ENCODE data around the gene AXIN2.

AXIN2 gene

GRCh38 chr17:65592125-65592965 is 30.9 kb upstream of the AXIN2 start:
- Histone ChIP-seq H2AFZ (ENCODE audit: low read length) (no peak overlapping the region), H4K20me1 (ENCODE audit: insufficient read depth, low read length) (no peaks in the 10 kb centered on the region), H3K79me2 (ENCODE audit: insufficient read depth, low read length) (no peaks in the 10 kb centered on the region), H3F3A (ENCODE audit: insufficient read depth, low read length) (no peaks in the 10 kb centered on the region), H3K9ac (ENCODE audit: low read length) (no peak overlapping the region), H3K4me2 (ENCODE audit: low read length) (no peak overlapping the region), H3K9me3 (ENCODE audit: low read length) (no peaks in the 10 kb centered on the region), H3K4me3 (ENCODE audit: low read depth, low read length, poor library complexity, severe bottlenecking) (no peak overlapping the region), H3K36me3 (ENCODE audit: insufficient read depth, low read length) (no peaks in the 10 kb centered on the region), H3K4me1 (ENCODE audit: insufficient read depth, low read length, severe bottlenecking) (no peaks in the 10 kb centered on the region), H3K27ac (ENCODE audit: low read depth, low read length, poor library complexity, severe bottlenecking) (no peak overlapping the region), H3K27me3 (ENCODE audit: insufficient read depth, low read length) (no peaks in the 10 kb centered on the region; the same call in 1 of the 2 replicates), H3K9me2 (ENCODE audit: low read depth, low read length) (no peaks in the 10 kb centered on the region)
- TF ChIP-seq EZH2 (IDR thresholded peaks at IDR 0.05; ENCODE audit: borderline replicate concordance, low read length): no peak
- TF ChIP-seq CTCF (IDR thresholded peaks at IDR 0.05; ENCODE audit: low read length): no peak

DNA sequence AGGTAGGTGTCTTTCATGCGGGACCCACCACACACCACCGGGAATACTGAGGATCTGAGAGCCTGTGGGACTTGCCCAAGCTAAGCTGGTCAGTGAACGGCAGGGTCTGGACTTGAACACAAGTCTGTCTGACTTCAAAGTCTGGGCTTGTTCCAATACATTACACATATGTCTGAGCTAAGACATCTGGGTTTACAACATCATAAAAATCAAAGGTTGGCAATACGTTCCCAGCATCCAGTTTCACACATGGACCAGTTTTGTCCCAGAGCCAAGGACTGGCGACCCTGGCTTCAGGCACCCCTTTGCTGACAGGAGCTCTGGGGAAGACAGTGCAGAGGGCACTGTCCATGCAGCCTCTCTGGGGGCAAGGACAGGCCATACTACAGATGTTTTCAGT is 27.9 kb upstream of the AXIN2 start:
- no peaks in the 10 kb centered on the region; the same call in 1 of the 2 replicates for H3K27me3 ChIP-seq (ENCODE audit: insufficient read depth, low read length)
- no peaks in the 10 kb centered on the region for H3K9me3 ChIP-seq (ENCODE audit: low read length)
- no peaks in the 10 kb centered on the region for H3K36me3 ChIP-seq (ENCODE audit: insufficient read depth, low read length)
- no peak overlapping the region for H3K4me2 ChIP-seq (ENCODE audit: low read length)
- no peaks in the 10 kb centered on the region for H3K79me2 ChIP-seq (ENCODE audit: insufficient read depth, low read length)
- no peak overlapping the region for H3K27ac ChIP-seq (ENCODE audit: low read depth, low read length, poor library complexity, severe bottlenecking)
- H3K9me2 ChIP-seq (ENCODE audit: low read depth, low read length): no peaks in the 10 kb centered on the region
- no peak overlapping the region for H2AFZ ChIP-seq (ENCODE audit: low read length)
- TF ChIP-seq EZH2 (IDR thresholded peaks at IDR 0.05; ENCODE audit: borderline replicate concordance, low read length): no peak
- H4K20me1 ChIP-seq (ENCODE audit: insufficient read depth, low read length): no peaks in the 10 kb centered on the region
- no peaks in the 10 kb centered on the region for H3K4me1 ChIP-seq (ENCODE audit: insufficient read depth, low read length, severe bottlenecking)
- H3K4me3 ChIP-seq (ENCODE audit: low read depth, low read length, poor library complexity, severe bottlenecking): no peak overlapping the region
- H3K9ac ChIP-seq (ENCODE audit: low read length): no peak overlapping the region
- no peaks in the 10 kb centered on the region for H3F3A ChIP-seq (ENCODE audit: insufficient read depth, low read length)

DNA sequence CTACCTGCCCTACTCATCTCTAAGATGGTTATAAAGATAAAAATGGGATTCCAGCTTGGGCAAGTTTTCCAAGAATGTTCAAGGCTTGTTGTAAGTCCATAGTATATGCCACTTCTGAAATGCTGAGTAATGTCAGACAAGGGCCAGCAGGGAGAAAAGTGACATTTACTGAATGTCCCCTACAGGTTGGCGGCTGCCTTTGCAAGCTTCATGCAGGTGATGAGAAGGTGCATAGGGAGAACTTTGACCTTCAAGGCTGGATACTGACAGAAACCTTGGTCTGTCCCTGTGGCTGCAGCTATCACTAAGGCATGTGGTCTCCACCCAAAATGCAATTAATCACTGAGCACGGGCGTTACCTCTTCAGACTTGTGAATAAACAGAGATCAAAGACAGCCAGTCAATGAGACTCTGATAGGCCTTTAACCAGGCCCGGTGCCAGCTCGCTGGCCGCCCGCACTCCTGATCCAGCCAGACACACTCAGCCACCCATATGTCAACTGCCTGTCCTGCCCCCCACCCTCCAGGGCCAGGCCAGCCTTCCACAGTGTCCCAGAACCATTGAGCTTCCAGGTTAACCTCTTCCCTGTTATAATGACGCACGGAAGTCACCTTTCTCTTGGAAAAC is 26.8 kb upstream of the AXIN2 start:
- Histone ChIP-seq H3F3A (ENCODE audit: insufficient read depth, low read length) (no peaks in the 10 kb centered on the region), H3K9me2 (ENCODE audit: low read depth, low read length) (no peaks in the 10 kb centered on the region), H3K4me2 (ENCODE audit: low read length) (no peak overlapping the region), H4K20me1 (ENCODE audit: insufficient read depth, low read length) (no peaks in the 10 kb centered on the region), H3K27me3 (ENCODE audit: insufficient read depth, low read length) (no peaks in the 10 kb centered on the region; the same call in 1 of the 2 replicates), H3K9me3 (ENCODE audit: low read length) (no peaks in the 10 kb centered on the region), H3K4me3 (ENCODE audit: low read depth, low read length, poor library complexity, severe bottlenecking) (no peak overlapping the region), H3K27ac (ENCODE audit: low read depth, low read length, poor library complexity, severe bottlenecking) (no peak overlapping the region), H3K36me3 (ENCODE audit: insufficient read depth, low read length) (no peaks in the 10 kb centered on the region), H2AFZ (ENCODE audit: low read length) (no peak overlapping the region), H3K4me1 (ENCODE audit: insufficient read depth, low read length, severe bottlenecking) (no peaks in the 10 kb centered on the region), H3K9ac (ENCODE audit: low read length) (no peak overlapping the region), H3K79me2 (ENCODE audit: insufficient read depth, low read length) (no peaks in the 10 kb centered on the region)
- TF ChIP-seq EZH2 (IDR thresholded peaks at IDR 0.05; ENCODE audit: borderline replicate concordance, low read length) (no peak), CTCF (IDR thresholded peaks at IDR 0.05; ENCODE audit: low read length) (0 out of 2 replicates have a peak, but pooled peaks have one; percentile 4)

Measured in OCI-LY1 (cell line).